NB4 (cell line): ENCODE data around the gene RIPOR3.
A peak's percentile ranks its signal among the peaks of the same experiment; 100 is the strongest.

Source experiments
- DNase-seq: peaks from one replicate; pipeline ENCODE4 v3.0.0; 2010; ENCODE audit warnings: low read depth
- H3K4me3 ChIP-seq: one replicate; pipeline ENCODE4 v1.5.1; 2011; ENCODE audit warnings: mild to moderate bottlenecking, low read depth, low read length, moderate library complexity
- MYC ChIP-seq: IDR thresholded peaks from 2 replicates; pipeline ENCODE4 v1.6.1; 2011; ENCODE audit warnings: low read depth, low read length
- POLR2A ChIP-seq: IDR thresholded peaks from 2 replicates; pipeline ENCODE4 v1.6.1; 2011; ENCODE audit warnings: mild to moderate bottlenecking; ENCODE audit not compliant: insufficient read length; ENCODE audit errors: extremely low read depth
- TF ChIP-seq, protein P1 (sequence below): IDR thresholded peaks from one replicate; pipeline ENCODE4 v1.5.1; 2012; ENCODE audit warnings: low read depth, low read length
- TF ChIP-seq, protein P2 (sequence below): IDR thresholded peaks from 2 replicates; pipeline ENCODE4 v1.6.1; 2011; ENCODE audit warnings: low read depth, low read length

RIPOR3 gene

DNA sequence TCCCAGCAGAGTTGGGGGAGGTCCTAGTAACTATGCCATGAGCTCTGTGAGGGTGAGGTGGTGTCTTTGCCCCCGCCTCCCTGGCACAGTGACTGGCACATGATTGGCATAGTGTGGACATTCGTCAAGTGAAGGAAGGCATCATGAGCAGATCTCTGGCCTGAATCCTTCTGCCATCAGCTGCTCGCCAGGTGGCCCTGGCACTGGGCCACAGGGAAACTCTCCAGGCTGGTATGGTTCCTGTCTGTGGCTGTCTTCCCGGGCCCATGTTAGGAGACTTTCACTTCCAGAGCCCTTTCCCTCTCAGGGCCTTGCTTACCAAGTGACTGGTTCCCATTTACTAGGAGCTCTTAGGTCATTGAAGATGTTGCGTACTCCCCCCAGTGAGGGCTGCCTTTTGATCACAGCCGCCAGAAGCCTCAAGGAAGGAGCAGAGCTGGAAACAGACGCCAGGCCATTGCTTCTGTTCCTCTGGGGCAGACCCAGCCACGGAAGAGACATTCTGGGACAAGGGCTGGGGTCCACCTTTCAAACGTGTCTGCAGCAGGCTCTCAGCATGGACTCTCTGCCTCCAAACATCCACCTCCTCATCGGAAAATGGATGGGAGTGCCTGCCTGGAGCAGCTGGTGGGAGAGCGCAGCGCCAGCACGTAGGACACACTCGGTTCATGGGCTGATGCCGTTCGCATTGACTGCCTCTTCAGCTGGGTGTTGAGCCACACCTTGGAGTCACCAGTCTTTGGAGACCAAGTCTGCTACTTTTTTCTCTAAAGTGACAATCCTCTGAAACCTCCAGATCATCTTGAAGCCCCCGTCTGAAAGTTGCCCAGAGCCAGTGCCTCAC, 113.9 kb downstream of the RIPOR3 start:
- TF ChIP-seq, protein P1, sequence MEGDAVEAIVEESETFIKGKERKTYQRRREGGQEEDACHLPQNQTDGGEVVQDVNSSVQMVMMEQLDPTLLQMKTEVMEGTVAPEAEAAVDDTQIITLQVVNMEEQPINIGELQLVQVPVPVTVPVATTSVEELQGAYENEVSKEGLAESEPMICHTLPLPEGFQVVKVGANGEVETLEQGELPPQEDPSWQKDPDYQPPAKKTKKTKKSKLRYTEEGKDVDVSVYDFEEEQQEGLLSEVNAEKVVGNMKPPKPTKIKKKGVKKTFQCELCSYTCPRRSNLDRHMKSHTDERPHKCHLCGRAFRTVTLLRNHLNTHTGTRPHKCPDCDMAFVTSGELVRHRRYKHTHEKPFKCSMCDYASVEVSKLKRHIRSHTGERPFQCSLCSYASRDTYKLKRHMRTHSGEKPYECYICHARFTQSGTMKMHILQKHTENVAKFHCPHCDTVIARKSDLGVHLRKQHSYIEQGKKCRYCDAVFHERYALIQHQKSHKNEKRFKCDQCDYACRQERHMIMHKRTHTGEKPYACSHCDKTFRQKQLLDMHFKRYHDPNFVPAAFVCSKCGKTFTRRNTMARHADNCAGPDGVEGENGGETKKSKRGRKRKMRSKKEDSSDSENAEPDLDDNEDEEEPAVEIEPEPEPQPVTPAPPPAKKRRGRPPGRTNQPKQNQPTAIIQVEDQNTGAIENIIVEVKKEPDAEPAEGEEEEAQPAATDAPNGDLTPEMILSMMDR = no peak
- TF ChIP-seq MYC = no peak
- TF ChIP-seq, protein P2, sequence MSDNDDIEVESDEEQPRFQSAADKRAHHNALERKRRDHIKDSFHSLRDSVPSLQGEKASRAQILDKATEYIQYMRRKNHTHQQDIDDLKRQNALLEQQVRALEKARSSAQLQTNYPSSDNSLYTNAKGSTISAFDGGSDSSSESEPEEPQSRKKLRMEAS = no peak
- TF ChIP-seq POLR2A = no peak
- H3K4me3 ChIP-seq = no peak overlapping the region
- no peak for DNase-seq

DNA sequence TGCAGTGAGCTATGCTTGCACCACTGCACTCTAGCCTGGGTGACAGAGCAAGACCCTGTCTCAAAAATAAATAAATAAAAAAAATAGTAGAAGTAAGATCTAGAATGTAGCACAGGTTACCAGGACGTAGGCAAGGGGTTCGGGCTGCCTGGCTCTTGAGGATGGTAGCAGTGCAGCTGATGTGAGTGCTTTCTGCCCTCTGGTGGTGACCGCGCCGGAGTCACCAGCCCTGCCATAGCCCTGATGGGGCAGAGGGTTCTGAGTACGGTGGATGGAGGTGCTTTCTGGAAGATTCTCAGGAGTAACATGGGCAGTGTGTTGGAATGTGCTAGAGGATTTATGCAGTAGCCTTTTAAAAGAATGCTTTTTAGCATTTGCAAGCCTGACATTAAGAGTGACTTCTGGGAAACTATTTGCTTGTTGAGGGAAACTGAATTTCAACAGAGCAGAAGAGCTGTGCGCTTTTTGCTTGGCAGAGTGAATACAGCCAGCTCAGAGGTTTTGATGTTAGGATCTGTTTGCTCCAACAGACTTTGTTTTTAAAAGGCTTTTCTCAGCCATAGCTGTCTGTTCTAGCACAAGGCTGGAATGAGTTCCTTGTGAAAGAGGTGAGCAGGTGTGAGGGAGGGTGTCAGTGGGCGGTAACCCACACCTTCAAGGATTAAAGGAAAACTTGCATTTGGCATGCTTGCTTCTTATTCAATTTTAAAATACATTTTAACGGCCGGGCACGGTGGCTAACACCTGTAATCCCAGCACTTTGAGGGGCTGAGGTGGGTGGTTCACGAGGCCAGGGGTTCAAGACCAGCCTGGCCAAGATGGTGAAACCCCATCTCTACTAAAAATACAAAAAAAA, 115.2 kb downstream of the RIPOR3 start:
- TF ChIP-seq POLR2A (no peak), MYC (no peak)
- TF ChIP-seq, protein P1 = peak; percentile 83
- DNase-seq = peak; percentile 65
- H3K4me3 ChIP-seq = no peak overlapping the region

DNA sequence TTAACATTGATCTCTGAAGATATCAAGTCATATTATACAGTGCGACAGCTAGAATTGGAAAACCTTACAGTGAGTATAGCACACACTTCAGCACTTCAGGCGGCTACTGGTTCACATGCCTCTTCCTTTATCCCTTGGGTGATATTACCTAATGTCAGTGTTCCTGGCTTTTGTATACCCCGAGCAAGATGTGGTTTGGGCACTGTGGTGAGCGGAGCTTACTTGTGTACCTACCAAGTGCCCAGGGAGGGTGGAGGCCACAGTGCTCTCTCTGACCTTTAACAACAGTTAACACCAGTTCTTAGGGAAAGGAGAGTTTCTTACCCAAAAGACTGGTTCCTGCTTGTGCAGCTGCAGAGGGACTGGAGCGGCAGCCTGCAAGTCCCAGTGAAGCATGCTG, 116.8 kb downstream of the RIPOR3 start:
- H3K4me3 ChIP-seq = no peak overlapping the region
- no peak for DNase-seq
- TF ChIP-seq POLR2A = no peak
- no peak for TF ChIP-seq MYC
- TF ChIP-seq, protein P1 = no peak
- TF ChIP-seq, protein P2 = no peak

DNA sequence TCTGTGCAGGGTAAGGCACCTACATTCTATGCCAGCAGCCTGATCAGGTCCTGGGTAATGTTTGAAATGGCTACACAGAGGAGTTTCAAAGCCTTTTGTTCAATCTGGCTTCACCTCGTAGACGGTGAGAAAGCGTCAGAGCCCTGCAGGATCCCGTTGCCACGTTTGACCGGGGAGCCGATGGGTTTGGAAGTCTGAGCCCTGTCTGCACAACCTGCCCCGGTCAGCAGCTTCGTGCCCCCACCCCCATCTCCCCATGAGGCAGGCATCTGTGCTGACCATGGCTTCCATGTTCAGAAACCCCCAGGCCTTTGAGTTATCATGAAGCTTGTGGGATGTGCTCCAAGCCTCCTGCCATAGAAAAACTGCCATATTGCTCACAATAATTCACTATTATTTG, 117.2 kb downstream of the RIPOR3 start:
- TF ChIP-seq, protein P2 = no peak
- TF ChIP-seq POLR2A = no peak
- no peak for TF ChIP-seq MYC
- TF ChIP-seq, protein P1 = no peak
- DNase-seq = no peak
- H3K4me3 ChIP-seq = no peak overlapping the region

DNA sequence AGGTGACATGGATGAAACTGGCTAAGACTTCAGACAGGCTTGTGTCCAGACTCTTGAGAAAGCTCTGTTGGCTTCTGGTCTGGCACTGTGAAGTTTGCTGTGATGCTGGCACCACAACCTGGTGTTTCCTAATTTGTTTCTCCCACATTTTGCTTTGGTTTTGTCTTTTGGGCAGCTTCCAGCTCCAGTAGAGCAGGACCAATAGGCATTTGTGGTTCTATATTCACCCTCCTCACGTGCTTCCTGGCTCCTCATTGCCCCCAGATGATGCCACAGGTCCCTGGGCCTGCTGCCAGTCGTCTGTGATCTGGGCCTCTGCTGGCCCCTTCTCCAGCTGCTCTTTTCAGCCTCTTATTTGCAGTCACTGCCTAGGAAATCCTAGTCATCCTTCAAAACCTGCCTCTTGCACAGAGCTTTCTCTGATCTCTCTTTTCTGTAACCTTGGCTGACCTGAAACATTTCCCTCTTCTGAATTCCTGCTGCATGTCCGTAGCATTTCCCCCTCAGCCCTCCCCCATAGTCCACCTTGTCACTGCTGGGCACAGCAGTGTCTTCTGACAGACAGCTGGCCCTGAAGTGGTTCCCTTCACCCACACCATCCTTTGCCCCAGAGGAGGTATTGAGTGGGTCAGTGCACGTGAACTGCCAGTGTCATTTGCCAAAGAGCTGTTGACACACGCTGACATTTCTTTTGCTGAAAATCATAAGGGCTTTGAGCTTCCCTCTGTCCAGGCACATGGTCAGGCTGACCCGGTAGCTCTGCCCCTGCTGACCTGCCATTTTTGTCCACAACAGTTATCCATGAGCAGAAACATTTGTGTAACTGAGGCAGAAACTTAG, 118.2 kb downstream of the RIPOR3 start:
- TF ChIP-seq POLR2A = no peak
- TF ChIP-seq, protein P2 = no peak

More for the DNA sequence above, 118.2 kb downstream of the RIPOR3 start:
- no peak overlapping the region for H3K4me3 ChIP-seq
- no peak for DNase-seq
